Panc1 (cell line): ENCODE data around the gene CREBL2.

ENCODE experiments used
- POLR2AphosphoS5 ChIP-seq: IDR thresholded peaks from 2 replicates; pipeline ENCODE4 v1.6.1; 2012; ENCODE audit warnings: mild to moderate bottlenecking, low read depth, low read length, moderate library complexity
- TCF7L2 ChIP-seq: IDR thresholded peaks from 2 replicates; pipeline ENCODE4 v1.6.1; 2011; ENCODE audit warnings: mild to moderate bottlenecking, low read depth, low read length, inconsistent platforms
- TF ChIP-seq, protein P1 (sequence below): fragments of 450-650 bp; IDR thresholded peaks from 2 replicates; pipeline ENCODE4 v1.5.1; 2017; ENCODE audit warnings: mild to moderate bottlenecking

DNA sequence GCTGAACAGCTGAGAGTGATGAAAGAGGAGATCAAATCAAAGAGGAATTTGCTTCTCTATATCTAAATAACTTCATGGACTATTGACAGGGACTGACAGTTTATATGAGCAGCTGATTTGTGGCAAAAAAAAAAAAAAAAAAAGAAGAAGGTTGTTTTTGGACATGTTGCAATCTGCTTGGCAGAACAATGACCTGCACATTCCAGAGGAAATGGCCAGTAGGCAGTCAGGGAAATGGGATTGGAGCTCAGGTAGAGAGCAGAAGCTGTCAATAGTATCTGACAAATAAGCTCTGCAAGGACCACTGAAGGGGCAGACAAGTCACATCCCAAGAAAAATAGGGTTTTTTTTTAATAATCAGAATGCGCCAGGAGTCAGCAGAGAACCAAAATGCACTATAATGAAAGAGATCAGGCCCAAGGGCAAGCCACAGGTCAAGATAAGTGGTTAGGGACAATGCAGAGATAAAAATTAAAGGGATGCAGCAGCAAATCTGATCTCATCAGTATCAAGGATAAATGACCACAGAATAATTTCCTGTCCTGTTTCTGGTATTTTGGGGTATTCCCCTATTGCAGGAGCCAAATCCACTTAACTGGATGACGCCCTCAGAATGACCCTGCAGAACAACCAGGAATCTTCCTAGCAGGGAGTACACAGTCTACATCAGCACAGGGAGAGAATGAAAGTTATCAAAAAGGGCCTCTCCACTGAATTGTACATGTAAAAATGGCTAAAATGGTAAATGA is 26.4 kb upstream of the CREBL2 start:
- TF ChIP-seq, protein P1, sequence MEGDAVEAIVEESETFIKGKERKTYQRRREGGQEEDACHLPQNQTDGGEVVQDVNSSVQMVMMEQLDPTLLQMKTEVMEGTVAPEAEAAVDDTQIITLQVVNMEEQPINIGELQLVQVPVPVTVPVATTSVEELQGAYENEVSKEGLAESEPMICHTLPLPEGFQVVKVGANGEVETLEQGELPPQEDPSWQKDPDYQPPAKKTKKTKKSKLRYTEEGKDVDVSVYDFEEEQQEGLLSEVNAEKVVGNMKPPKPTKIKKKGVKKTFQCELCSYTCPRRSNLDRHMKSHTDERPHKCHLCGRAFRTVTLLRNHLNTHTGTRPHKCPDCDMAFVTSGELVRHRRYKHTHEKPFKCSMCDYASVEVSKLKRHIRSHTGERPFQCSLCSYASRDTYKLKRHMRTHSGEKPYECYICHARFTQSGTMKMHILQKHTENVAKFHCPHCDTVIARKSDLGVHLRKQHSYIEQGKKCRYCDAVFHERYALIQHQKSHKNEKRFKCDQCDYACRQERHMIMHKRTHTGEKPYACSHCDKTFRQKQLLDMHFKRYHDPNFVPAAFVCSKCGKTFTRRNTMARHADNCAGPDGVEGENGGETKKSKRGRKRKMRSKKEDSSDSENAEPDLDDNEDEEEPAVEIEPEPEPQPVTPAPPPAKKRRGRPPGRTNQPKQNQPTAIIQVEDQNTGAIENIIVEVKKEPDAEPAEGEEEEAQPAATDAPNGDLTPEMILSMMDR, result no peak
- TF ChIP-seq POLR2AphosphoS5, result no peak
- no peak for TF ChIP-seq TCF7L2
